ENCODE measurements around the gene BST1.

GRCh38 chr4:15765391-15765790 lies 62.5 kb downstream of the BST1 start:
- TF ChIP-seq CTCF (conservative IDR thresholded peaks at IDR 0.05 in 1 of 2, IDR thresholded peaks at IDR 0.05 in 1 of 2; ENCODE audit: extremely low read depth in 1 of 2, insufficient read depth in 1 of 2, low read depth in 1 of 2, low read length in 2 of 2) (no peak), EZH2 (IDR thresholded peaks at IDR 0.05; ENCODE audit: borderline replicate concordance, low read length) (no peak)
